Kidney (tissue), 14 donors: Measurements from ENCODE around the gene PCDH9. TPM values are rescaled to one million over a fixed set of nuclear protein-coding genes. Genes with fewer than 3 reads are reported as not detected.
A peak's percentile ranks its signal among the peaks of the same experiment; 100 is the strongest.

Experiments
- DNase-seq, 5 donors: peaks; one replicate each; pipeline ENCODE4 v3.0.0-alpha.2; 2013 to 2020
- FAIRE-seq: peaks from 2 replicates; lab custom pipeline; 2012; peaks lifted over from hg19 to GRCh38; lab: Jason Lieb, UNC
- H3K27ac ChIP-seq, 2 donors: one replicate each; pipeline ENCODE4 v1.7.0; 2013; ENCODE audit warnings: low read depth in 2 of 2, low read length in 2 of 2, inconsistent platforms in 1 of 2
- H3K27me3 ChIP-seq: one replicate; pipeline ENCODE4 v1.7.1; 2013; ENCODE audit warnings: low read length, inconsistent platforms; ENCODE audit not compliant: control insufficient read depth, insufficient read depth
- H3K36me3 ChIP-seq, 3 donors: one replicate each; pipeline versions ENCODE4 v1.7.0 to v1.7.1; 2013; ENCODE audit warnings: low read length in 3 of 3, control low read depth in 1 of 3, inconsistent platforms in 1 of 3; ENCODE audit not compliant: insufficient read depth in 3 of 3, control insufficient read depth in 2 of 3
- H3K4me1 ChIP-seq, 3 donors: one replicate each; pipeline versions ENCODE4 v1.7.0 to v1.7.1; 2013; ENCODE audit warnings: low read length in 3 of 3, inconsistent platforms in 1 of 3, low read depth in 1 of 3; ENCODE audit not compliant: control insufficient read depth in 2 of 3, insufficient read depth in 2 of 3
- H3K4me3 ChIP-seq, 3 donors: one replicate each; pipeline versions ENCODE4 v1.7.0 to v1.8.1; 2013; ENCODE audit warnings: low read length in 3 of 3, control low read depth in 1 of 3, inconsistent platforms in 1 of 3
- H3K9ac ChIP-seq, 3 donors: one replicate each; pipeline versions ENCODE4 v1.7.0 to v1.7.1; 2013; ENCODE audit warnings: low read length in 3 of 3, control low read depth in 1 of 3, inconsistent platforms in 1 of 3
- H3K9me3 ChIP-seq, 3 donors: one replicate each; pipeline versions ENCODE4 v1.7.0 to v1.7.1; 2013; ENCODE audit warnings: low read length in 3 of 3, control low read depth in 1 of 3, inconsistent platforms in 1 of 3; ENCODE audit not compliant: control insufficient read depth in 2 of 3, insufficient read depth in 1 of 3
- intact Hi-C: fragments of 100-400 bp; cut with DNase I; formaldehyde crosslinking; loops from one replicate; pipeline ENCODE4 v1.11.1; 2022
- polyA plus RNA-seq: library from polyadenylated mRNA; stranded (reverse); fragments of 350-450 nt; fragmentation: Illumina TruSeq; extraction: RNeasy Lipid Tissue Mini Kit (QIAGEN cat#74804); gene quantifications from one replicate; pipeline ENCODE4 v1.2.3, GENCODE V29; 2014; ENCODE audit warnings: low read depth, low replicate concordance; ENCODE audit not compliant: insufficient read depth
- total RNA-seq: library from RNA; stranded (reverse); fragmentation: NEBNext Ultra II Directional; extraction: Animal tissue kit (Norgen Biotek cat#: 25700); gene quantifications from one replicate; pipeline ENCODE4 v1.2.1, GENCODE V29; 2021
- TF ChIP-seq, protein P1 (sequence below): IDR thresholded peaks from 3 replicates; pipeline ENCODE4 v1.5.1; 2012; ENCODE audit warnings: mild to moderate bottlenecking, moderate library complexity, borderline replicate concordance; ENCODE audit not compliant: insufficient read depth; ENCODE audit errors: extremely low read depth
- donor health status: control.
- donor health status: control.
- donor health status: control.
- donor health status: control.
- donor health status: control.
- donor health status: DM: yes; HTN: yes; CAD: no.
- donor health status: Normal renal cell carcinoma (clear cell type).

PCDH9 gene
- total and polyA plus RNA-seq, 2 donors from 2014 or later = 1.6 to 9.5 TPM

DNA sequence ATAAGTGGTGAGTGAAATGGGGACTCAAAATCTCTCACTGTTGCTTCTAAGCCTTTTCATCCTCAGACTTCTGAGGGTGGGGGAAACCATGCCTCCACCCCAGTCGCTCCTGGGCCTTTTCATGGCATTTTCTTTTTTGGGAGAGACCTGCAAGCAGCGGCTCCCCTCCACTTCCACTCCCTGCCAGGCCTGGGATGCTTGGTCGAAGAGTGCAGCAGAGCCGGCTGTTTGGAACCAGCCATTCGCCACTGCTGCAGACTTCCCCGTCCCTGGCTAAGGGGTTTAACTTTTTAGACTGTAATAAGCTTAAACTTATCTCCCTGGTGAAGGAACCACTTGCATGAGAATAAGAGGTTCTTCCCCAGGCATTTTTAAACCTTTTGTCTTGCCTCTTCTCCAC is 617.2 kb downstream of the PCDH9 start:
- Histone ChIP-seq H3K27me3 (no peaks in the 10 kb centered on the region), H3K4me1 (no peaks in the 10 kb centered on the region), H3K4me3 (no peak overlapping the region), H3K9me3 (no peaks in the 10 kb centered on the region), H3K9ac (no peak overlapping the region), H3K27ac (no peak overlapping the region), H3K36me3 (no peaks in the 10 kb centered on the region)
- FAIRE-seq (no peak), DNase-seq (no peak)
- TF ChIP-seq, protein P1, sequence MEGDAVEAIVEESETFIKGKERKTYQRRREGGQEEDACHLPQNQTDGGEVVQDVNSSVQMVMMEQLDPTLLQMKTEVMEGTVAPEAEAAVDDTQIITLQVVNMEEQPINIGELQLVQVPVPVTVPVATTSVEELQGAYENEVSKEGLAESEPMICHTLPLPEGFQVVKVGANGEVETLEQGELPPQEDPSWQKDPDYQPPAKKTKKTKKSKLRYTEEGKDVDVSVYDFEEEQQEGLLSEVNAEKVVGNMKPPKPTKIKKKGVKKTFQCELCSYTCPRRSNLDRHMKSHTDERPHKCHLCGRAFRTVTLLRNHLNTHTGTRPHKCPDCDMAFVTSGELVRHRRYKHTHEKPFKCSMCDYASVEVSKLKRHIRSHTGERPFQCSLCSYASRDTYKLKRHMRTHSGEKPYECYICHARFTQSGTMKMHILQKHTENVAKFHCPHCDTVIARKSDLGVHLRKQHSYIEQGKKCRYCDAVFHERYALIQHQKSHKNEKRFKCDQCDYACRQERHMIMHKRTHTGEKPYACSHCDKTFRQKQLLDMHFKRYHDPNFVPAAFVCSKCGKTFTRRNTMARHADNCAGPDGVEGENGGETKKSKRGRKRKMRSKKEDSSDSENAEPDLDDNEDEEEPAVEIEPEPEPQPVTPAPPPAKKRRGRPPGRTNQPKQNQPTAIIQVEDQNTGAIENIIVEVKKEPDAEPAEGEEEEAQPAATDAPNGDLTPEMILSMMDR = no peak
- intact Hi-C loops = no loop called here

DNA sequence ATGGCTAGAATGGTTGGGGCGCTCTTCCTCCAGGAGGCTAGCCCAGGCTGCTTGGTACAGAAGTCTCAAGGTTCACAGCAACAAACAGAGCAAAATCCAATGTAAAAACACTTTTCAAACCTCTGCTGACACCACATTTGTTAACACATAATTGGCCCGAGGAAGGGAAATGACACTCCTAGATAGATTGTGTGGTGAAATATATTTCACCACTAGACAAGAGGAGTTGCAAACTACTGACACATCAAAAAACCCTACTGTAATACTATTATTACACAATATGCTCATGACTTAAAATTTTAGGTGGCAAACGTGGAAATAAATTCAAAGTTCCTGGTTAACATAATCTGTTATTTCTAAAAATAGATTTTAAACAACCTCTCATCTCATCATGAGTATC is 643.6 kb downstream of the PCDH9 start:
- no peaks in the 10 kb centered on the region for H3K36me3 ChIP-seq
- TF ChIP-seq, protein P1 = no peak
- H3K9me3 ChIP-seq = no peaks in the 10 kb centered on the region
- H3K9ac ChIP-seq = no peak overlapping the region
- no peak overlapping the region for H3K27ac ChIP-seq
- H3K27me3 ChIP-seq = no peaks in the 10 kb centered on the region
- H3K4me1 ChIP-seq = no peaks in the 10 kb centered on the region
- no peak overlapping the region for H3K4me3 ChIP-seq
- FAIRE-seq (no peak), DNase-seq (no peak)
- intact Hi-C loops = no loop called here

DNA sequence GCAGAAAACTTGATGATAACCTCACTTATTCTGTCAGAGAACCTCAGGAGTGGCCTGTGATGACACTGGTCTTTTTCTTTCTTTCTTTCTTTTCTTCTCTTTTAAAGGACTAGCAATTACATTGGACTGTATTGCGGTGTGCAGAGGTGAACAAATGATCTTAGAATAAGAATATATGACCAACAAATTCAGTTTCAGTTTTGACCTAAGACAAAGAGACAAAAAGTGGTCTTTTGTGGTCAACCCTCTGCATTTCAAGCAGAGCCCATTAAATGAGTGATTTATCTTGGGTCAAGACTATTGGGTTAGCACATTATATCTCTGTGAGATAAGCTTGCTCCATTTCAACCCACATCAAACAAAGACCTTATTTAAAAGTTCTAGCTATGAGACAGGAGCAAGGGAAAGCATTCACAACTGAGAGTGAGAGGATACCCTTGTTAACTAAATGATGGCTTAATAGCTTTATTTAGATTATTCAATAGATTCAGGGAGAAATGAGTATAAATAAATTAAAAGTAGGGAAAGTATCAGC is 644.4 kb downstream of the PCDH9 start:
- Histone ChIP-seq H3K4me1 (no peaks in the 10 kb centered on the region), H3K27ac (no peak overlapping the region), H3K9me3 (no peaks in the 10 kb centered on the region), H3K36me3 (no peaks in the 10 kb centered on the region), H3K4me3 (no peak overlapping the region), H3K9ac (no peak overlapping the region), H3K27me3 (no peaks in the 10 kb centered on the region)
- TF ChIP-seq, protein P1 = no peak
- DNase-seq (peak in 1 of 5 donors; percentile 2), FAIRE-seq (no peak)
- intact Hi-C loops = no loop called here

GRCh38 chr13:66581675-66582074 is 648.5 kb downstream of the PCDH9 start:
- Histone ChIP-seq H3K4me3 (no peak overlapping the region), H3K4me1 (no peaks in the 10 kb centered on the region), H3K9ac (no peak overlapping the region), H3K27me3 (no peaks in the 10 kb centered on the region), H3K36me3 (no peaks in the 10 kb centered on the region), H3K27ac (no peak overlapping the region), H3K9me3 (no peaks in the 10 kb centered on the region)
- FAIRE-seq (no peak), DNase-seq (no peak)
- intact Hi-C loops = no loop called here
- TF ChIP-seq, protein P1 = no peak
